Peyer's patch (tissue), 4 donors: Measurements from ENCODE around the gene IL1RN.

Experiments
- CTCF ChIP-seq, 6 experiments: fragments of 450-650 bp in 4 of 6; fragments of 200-600 bp in 2 of 6; sonication (generic) in 1 of 6; IDR thresholded peaks; one replicate each; pipeline ENCODE4 v1.5.1; 2017 to 2019; ENCODE audit warnings: antibody characterized with exemption in 6 of 6, mild to moderate bottlenecking in 3 of 6, moderate library complexity in 1 of 6
- POLR2A ChIP-seq, 2 donors: fragments of 450-650 bp; IDR thresholded peaks; one replicate each; pipeline ENCODE4 v1.5.1; 2017; ENCODE audit warnings: antibody characterized with exemption in 2 of 2, mild to moderate bottlenecking in 2 of 2, moderate library complexity in 2 of 2

GRCh38 chr2:113132414-113133021 is 5.1 kb downstream of the IL1RN start:
- TF ChIP-seq CTCF (IDR thresholded peaks at IDR 0.05) (no peak), POLR2A (IDR thresholded peaks at IDR 0.05) (no peak)
